PC-3 (cell line): ENCODE results near the gene STX1A. TPM values are rescaled to one million over a fixed set of nuclear protein-coding genes. Genes with fewer than 3 reads are reported as not detected.
A peak's percentile ranks its signal among the peaks of the same experiment; 100 is the strongest.

Source experiments
- ATAC-seq: fragments of 200-7000 bp; cut with Tn5 transposase; 2 replicates; pipeline ENCODE4 v1.9.1; 2020; ENCODE audit warnings: mild to moderate bottlenecking, moderate library complexity
- BruUV-seq: library from RNA; stranded (reverse); fragments of 400-500 nt; replicated peaks from 2 replicates; lab custom pipeline; 2021; lab: Mats Ljungman, UMichigan
- CTCF ChIA-PET: fragments of 300-600 bp; sonication (Branson Sonifier 250); formaldehyde crosslinking; loops from one replicate; lab custom pipeline; 2022; ENCODE audit warnings: antibody characterized with exemption; lab: Charles Lee
- POLR2A ChIA-PET: fragments of 300-600 bp; sonication (Branson Sonifier 250); formaldehyde crosslinking; loops from one replicate; lab custom pipeline; 2022; ENCODE audit warnings: antibody characterized with exemption; ENCODE audit not compliant: unreplicated experiment; lab: Charles Lee
- DNase-seq: peaks from one replicate; pipeline ENCODE4 v3.0.0-alpha.2; 2015
- H2AFZ ChIP-seq: fragments of 300-600 bp; sonication (generic); 2 replicates; pipeline ENCODE4 v1.6.0; 2016; ENCODE audit warnings: antibody characterized with exemption, low read length
- H3F3A ChIP-seq: fragments of 300-600 bp; sonication (generic); one replicate; pipeline ENCODE4 v1.6.0; 2017; ENCODE audit warnings: antibody characterized with exemption, low read length, control low read depth, mild to moderate bottlenecking; ENCODE audit not compliant: unreplicated experiment
- H3K27ac ChIP-seq: fragments of 300-600 bp; sonication (generic); 2 replicates; pipeline ENCODE4 v1.5.1; 2016; ENCODE audit warnings: mild to moderate bottlenecking, low read length
- H3K27me3 ChIP-seq: fragments of 300-600 bp; sonication (generic); 2 replicates; pipeline ENCODE4 v1.6.1; 2016; ENCODE audit warnings: low read length, mixed read lengths
- H3K36me3 ChIP-seq: fragments of 300-600 bp; sonication (generic); 2 replicates; pipeline ENCODE4 v1.6.1; 2016; ENCODE audit warnings: low read depth, mixed run types, low read length, mixed read lengths
- H3K4me1 ChIP-seq: fragments of 300-600 bp; sonication (generic); 2 replicates; pipeline ENCODE4 v1.5.1; 2016; ENCODE audit warnings: low read length; ENCODE audit not compliant: insufficient read depth
- H3K4me2 ChIP-seq: fragments of 300-600 bp; sonication (generic); 2 replicates; pipeline ENCODE4 v1.6.0; 2016; ENCODE audit warnings: low read length
- H3K4me3 ChIP-seq: fragments of 300-600 bp; sonication (generic); 2 replicates; pipeline ENCODE4 v1.5.1; 2016; ENCODE audit warnings: mild to moderate bottlenecking, low read length, mixed read lengths
- H3K79me2 ChIP-seq: fragments of 300-600 bp; sonication (generic); 2 replicates; pipeline ENCODE4 v1.6.1; 2017; ENCODE audit warnings: low read length, mixed read lengths
- H3K9ac ChIP-seq: fragments of 300-600 bp; sonication (generic); 2 replicates; pipeline ENCODE4 v1.6.0; 2016; ENCODE audit warnings: mild to moderate bottlenecking, low read length
- H3K9me2 ChIP-seq: fragments of 300-600 bp; sonication (generic); replicated peaks from 2 replicates; pipeline ENCODE4 v1.6.1; 2016; ENCODE audit warnings: mixed run types, low read length, mixed read lengths
- H3K9me3 ChIP-seq: fragments of 300-600 bp; sonication (generic); 2 replicates; pipeline ENCODE4 v1.6.1; 2016; ENCODE audit warnings: low read length, mixed read lengths
- H4K20me1 ChIP-seq: fragments of 300-600 bp; sonication (generic); 2 replicates; pipeline ENCODE4 v1.6.1; 2016; ENCODE audit warnings: low read length, mixed read lengths
- CTCF ChIP-seq: fragments of 300-600 bp; sonication (generic); conservative IDR thresholded peaks from 2 replicates; pipeline ENCODE4 v1.5.1; 2017; ENCODE audit warnings: antibody characterized with exemption, low read depth, mild to moderate bottlenecking, low read length
- EZH2 ChIP-seq: fragments of 300-600 bp; sonication (generic); IDR thresholded peaks from one replicate; pipeline ENCODE4 v1.6.1; 2017; ENCODE audit warnings: antibody characterized with exemption, mild to moderate bottlenecking, low read length; ENCODE audit not compliant: unreplicated experiment
- EZH2phosphoT487 ChIP-seq: fragments of 300-600 bp; sonication (generic); IDR thresholded peaks from 2 replicates; pipeline ENCODE4 v1.6.1; 2018; ENCODE audit warnings: mild to moderate bottlenecking, antibody characterized with exemption, low read length, borderline replicate concordance
- intact Hi-C: fragments of 100-400 bp; cut with micrococcal nuclease; formaldehyde crosslinking; loops from 2 replicates; pipeline ENCODE4 v1.9.0; 2023
- total RNA-seq: library from RNA; depleted of rRNA; stranded (reverse); fragments of >200 nt; gene quantifications from 2 replicates; pipeline ENCODE4 v1.2.3, GENCODE V29; 2014

Gene STX1A
- total RNA-seq, 1 experiment from 2014 or later = 145 TPM

- no peaks in the 10 kb centered on the region for H3F3A ChIP-seq
- no TSS peak for BruUV-seq
- POLR2A ChIA-PET = no interaction called here
- no peak for ATAC-seq
- no peaks in the 10 kb centered on the region for H3K27me3 ChIP-seq
- H4K20me1 ChIP-seq = peaks cover 10% of the 10 kb centered on the region; the same call in 1 of the 2 replicates
- no peak for DNase-seq
- H3K36me3 ChIP-seq = peaks cover 7% of the 10 kb centered on the region; the same call in 1 of the 2 replicates
- TF ChIP-seq EZH2phosphoT487 (no peak), CTCF (no peak)
- H3K4me3 ChIP-seq = no peak overlapping the region
- H3K9ac ChIP-seq = no peak overlapping the region
- no peaks in the 10 kb centered on the region for H3K9me2 ChIP-seq
- H3K4me1 ChIP-seq = peaks cover 30% of the 10 kb centered on the region
- intact Hi-C loops = no loop called here
- CTCF ChIA-PET = interaction anchor here (0.9 kb wide), 1 partner anchor 834 kb away, joined by 5 read pairs; no protein-coding TSS in a partner anchor
- no peaks in the 10 kb centered on the region for H3K9me3 ChIP-seq
- H2AFZ ChIP-seq = no peak overlapping the region
- no peak overlapping the region for H3K27ac ChIP-seq
- H3K4me2 ChIP-seq = no peak overlapping the region
- H3K79me2 ChIP-seq = peaks cover 21% of the 10 kb centered on the region
These were observed 21.3 kb upstream of the STX1A start for GRCh38 chr7:73740771-73741170.

DNA sequence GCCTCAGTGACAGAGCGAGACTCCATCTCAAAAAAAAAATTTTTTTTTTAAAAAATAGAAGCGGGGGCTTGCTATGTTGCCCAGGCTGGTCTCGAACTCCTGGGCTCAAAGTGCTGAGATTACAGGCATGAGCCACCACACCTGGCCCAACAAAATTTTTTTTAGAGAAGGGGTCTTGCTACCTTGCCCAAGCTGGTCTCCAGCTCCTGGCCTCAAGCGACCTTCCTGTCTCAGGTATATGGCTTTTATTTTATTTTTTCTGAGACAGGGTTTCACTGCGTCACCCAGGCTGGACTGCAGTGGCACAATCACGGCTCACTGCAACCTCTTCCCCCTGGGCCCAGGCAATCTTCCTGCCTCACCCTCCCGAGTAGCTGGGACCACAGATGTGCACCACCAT, 20.7 kb upstream of the STX1A start:
- H3K4me3 ChIP-seq = no peak overlapping the region
- peaks cover 21% of the 10 kb centered on the region for H3K79me2 ChIP-seq
- intact Hi-C loops = no loop called here
- ChIA-PET POLR2A (no interaction called here), CTCF (interaction anchor here (0.9 kb wide), 1 partner anchor 835 kb away, joined by 5 read pairs; no protein-coding TSS in a partner anchor)
- H2AFZ ChIP-seq = no peak overlapping the region
- TF ChIP-seq EZH2phosphoT487 (no peak), CTCF (no peak), EZH2 (no peak)
- no peaks in the 10 kb centered on the region for H3K27me3 ChIP-seq
- no peak overlapping the region for H3K27ac ChIP-seq
- H3F3A ChIP-seq = no peaks in the 10 kb centered on the region
- peaks cover 7% of the 10 kb centered on the region; the same call in 1 of the 2 replicates for H3K36me3 ChIP-seq
- H4K20me1 ChIP-seq = peaks cover 10% of the 10 kb centered on the region; the same call in 1 of the 2 replicates
- no peaks in the 10 kb centered on the region for H3K9me2 ChIP-seq
- H3K9me3 ChIP-seq = no peaks in the 10 kb centered on the region
- DNase-seq (no peak), ATAC-seq (no peak)
- no peak overlapping the region for H3K4me2 ChIP-seq
- peaks cover 32% of the 10 kb centered on the region for H3K4me1 ChIP-seq
- BruUV-seq = no TSS peak
- no peak overlapping the region for H3K9ac ChIP-seq

DNA sequence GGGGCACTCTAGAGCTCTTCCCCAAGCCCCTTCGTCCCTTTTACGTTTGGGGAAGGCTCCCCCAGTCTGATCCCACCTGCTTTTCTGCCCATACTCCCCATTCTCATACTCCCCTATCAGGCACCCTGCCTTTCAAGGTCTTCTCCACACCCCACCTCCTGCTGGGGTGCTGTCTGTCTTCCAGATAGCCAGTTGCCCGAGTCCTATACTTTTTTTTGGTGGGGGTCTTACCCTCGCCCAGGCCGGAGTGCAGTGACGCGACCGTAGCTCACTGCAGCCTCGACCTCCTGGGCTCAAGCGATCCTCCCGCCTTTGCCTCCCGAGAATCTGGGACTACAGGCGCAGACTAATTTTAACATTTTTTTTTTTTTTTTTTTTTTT, 19.9 kb upstream of the STX1A start:
- intact Hi-C loops = loop anchor here (2.0 kb wide), 2 partner anchors 31 to 111 kb away; partner anchors contain the start of gene CLDN3
- ChIA-PET CTCF (no interaction called here), POLR2A (interaction anchor here (1.5 kb wide), 1 partner anchor 88 kb away, joined by 8 read pairs; no protein-coding TSS in a partner anchor)
- Histone ChIP-seq H3K79me2 (peaks cover 21% of the 10 kb centered on the region), H3K4me1 (peaks cover 36% of the 10 kb centered on the region), H3K9me3 (no peaks in the 10 kb centered on the region), H3K9ac (peak overlapping the region; percentile 97), H3K4me3 (peak overlapping the region; percentile 92), H3K36me3 (peaks cover 7% of the 10 kb centered on the region; the same call in 1 of the 2 replicates), H3K27me3 (no peaks in the 10 kb centered on the region), H3F3A (no peaks in the 10 kb centered on the region), H2AFZ (peak overlapping the region; percentile 94), H3K27ac (peak overlapping the region; percentile 73), H4K20me1 (peaks cover 10% of the 10 kb centered on the region; the same call in 1 of the 2 replicates), H3K4me2 (peak overlapping the region; percentile 99), H3K9me2 (no peaks in the 10 kb centered on the region)
- no peak for TF ChIP-seq CTCF
- no peak for TF ChIP-seq EZH2
- no peak for TF ChIP-seq EZH2phosphoT487
- TSS peak; percentile 68 for BruUV-seq
- DNase-seq = no peak
- ATAC-seq = no peak
